HG03095 (cell line): Measurements from ENCODE around the gene ROR2.
"Not testable (repeated sequence)": the region's sequence is repeated elsewhere in the genome, so short reads cannot be mapped to it uniquely, and the experiment has no call there.

Experiments used
- ATAC-seq: cut with Tn5 transposase; IDR thresholded peaks from one replicate; pipeline ENCODE4 v1.9.1; 2021; ENCODE audit warnings: moderate library complexity; ENCODE audit not compliant: unreplicated experiment

Gene ROR2

DNA sequence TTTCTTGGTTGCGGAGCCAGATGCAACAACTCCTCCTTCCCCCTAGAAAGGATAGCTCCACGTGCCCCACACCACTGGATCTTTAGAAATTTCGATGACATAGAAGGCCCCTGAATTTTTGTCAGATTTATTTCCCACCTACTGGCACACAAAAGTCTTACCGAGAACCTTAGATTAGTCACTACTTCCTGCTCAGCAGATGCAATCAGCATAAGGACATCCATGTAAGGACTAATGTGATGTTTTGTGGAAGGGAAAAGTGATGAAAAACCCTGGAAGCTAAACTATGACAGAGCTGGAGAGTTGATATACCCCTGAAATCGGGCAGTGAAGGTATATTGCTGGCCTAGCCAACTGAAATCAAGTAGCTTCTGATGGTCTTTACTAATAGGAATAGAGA lies 400.9 kb downstream of the ROR2 start:
- ATAC-seq, result no peak

DNA sequence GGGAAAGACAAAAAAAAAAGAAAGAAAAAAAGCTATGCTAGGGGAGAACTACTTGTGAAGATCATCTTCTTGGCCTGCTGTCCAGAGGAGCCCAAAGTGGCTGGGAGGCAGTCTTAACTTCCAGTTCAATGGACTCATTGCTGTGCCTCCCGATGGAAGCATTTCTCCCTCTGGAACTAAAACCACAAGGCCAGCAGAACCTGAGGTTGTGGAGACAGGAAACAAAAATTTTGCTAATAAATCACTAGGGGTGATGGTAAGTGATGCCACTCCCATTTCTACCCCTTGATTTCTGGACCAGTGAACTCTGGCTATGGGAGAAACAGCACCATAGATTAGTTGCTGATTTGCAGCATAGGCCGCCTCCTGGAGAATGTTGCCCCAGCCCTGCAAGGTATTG lies 402.9 kb downstream of the ROR2 start:
- ATAC-seq, result no peak

DNA sequence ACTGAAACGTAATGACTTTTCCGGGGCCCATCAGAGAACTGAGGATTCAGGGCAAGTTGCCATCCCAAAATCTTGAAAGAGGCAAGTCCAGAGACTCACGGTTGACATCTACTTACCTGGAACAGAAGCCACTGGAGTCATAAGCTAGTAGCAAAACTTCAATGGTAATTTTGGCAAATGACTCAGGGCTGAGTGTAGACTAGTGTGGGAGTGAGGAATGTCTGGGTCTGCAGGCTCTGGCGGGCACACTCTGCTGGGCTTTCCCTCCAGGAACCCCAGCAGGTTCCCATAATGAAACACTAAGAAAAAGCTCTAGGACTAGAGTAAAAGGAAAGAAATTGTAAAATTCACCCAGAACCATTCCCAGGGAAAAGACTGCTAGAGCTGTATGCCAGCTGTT lies 403.5 kb downstream of the ROR2 start:
- ATAC-seq, result no peak

DNA sequence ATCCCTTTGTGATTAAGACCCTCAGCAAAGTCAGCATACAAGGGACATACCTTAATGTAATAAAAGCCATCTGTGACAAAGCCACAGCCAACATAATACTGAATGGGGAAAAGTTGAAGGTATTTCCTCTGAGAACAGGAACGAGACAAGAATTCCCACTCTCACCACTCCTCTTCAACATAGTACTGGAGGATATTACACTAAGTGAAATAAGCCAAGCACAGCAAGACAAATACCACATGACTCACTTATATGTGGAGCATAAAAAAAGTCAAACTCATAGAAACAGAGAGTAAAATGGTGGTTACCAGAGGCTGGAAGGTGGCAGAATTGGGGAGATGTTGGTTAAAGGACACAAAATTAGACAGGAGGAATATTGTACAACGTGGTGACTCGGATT lies 408.3 kb downstream of the ROR2 start:
- no peak for ATAC-seq

DNA sequence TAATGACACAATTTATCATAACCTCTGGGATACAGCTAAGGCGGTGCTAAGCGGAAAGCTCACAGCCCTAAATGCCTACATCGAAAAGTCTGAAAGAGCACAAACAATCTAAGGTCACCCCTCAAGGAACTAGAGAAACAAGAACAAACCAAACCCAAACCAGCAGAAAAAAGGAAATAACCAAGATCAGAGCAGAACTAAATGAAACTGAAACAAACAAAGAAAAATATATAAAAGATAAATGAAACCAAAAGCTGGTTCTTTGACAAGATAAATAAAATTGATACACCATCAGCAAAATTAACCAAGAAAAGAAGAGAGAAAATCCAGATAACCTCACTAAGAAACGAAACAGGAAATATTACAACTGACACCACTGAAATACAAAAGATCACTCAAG lies 409.5 kb downstream of the ROR2 start:
- ATAC-seq, result not testable (repeated sequence)

DNA sequence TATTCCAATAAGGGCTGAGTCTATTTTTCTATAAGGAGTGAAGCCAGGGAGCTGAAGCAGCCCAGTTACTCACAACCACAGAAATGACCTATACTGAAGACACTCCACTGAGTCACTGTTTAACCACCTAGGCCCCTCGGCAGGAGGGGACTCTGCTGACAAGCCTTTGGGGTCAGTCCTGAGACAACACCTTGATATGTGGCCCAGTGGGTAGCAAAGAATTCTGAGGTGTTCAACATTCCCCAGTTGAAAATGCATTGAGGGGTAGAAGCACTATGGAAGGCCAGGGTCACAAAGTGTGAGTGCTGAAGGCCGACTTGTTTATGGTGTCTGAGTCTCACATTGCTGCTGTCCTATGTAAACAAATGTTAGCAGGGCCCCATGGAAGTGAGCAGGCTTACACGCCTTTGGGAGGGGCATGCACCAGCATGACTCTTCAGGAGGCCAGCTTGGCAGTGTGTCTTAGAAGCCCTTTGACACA lies 413.8 kb downstream of the ROR2 start:
- ATAC-seq, result no peak

DNA sequence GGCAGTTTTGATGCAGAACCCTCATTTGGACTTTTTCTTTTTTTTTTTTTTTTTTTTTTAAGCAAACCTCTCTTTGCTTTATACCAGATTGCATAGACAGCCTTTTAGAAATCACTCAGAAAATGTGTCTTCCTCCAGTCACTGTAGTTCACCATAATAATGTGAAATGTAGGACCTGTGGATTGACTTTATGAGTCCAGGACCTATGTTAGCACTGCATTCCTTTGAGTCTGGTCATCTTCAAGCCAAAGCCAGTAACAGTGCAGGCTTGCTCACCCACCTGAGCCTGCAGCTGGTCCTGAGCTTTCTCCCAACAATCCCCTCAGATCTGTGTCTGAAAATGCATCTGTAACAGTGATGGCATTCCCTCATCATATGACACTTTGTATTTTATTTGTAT lies 415.7 kb downstream of the ROR2 start:
- ATAC-seq, result no peak

DNA sequence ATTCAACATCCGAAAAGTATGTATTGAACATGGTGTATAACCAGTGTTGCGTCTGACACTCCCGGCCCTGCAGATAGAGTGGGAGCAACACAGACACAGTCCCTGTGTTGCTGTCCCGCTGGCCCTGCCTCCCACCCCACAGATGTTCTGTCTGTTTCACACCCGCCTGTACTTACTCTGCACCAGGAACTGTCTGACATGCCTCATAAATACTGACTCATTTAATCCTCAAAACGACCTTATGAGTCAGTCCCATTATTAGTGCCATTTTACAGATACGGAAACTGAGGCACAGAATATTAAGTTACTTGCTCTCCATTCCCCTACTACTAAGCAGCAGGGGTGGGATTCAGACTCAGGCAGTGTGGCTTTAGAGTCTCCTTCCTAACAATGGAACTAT lies 416.6 kb downstream of the ROR2 start:
- ATAC-seq, result no peak

DNA sequence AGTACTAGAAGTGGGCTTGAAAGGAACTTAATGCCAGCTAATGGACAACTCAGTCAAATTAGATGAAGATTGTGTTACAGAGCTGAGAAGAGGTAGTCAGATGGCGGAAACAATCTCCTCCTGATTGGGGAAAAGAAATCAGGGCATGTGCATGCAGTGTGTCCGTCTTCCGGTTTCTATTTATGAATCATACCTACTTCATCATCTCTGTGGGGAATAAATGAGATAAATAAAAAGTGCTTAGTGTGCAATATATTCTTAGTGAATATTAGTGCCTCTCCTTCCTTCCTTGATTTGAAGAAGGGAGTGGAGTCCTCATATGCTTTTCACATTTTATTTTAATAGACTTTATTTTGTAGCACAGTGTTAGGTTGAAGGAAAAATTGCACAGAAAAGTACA lies 417.7 kb downstream of the ROR2 start:
- ATAC-seq, result no peak

DNA sequence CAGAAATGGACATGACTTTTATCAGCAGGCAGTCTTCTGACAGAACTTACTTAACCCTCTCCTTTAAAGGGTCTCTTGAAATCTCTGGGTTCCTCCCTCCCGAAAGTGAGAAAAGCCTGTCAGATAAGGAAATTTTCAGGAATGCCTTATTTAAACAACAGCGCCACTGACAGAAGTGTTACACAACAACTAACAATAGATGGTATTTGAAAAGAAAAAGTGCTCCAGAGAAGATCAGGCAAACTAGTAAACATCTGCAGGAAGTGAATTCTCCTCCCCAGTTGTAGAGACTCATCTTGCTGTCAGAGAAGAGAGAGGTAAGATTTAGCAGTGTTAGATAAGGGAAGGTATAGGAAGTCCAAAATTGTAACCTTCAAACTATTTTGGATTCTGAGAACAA lies 419.2 kb downstream of the ROR2 start:
- no peak for ATAC-seq

DNA sequence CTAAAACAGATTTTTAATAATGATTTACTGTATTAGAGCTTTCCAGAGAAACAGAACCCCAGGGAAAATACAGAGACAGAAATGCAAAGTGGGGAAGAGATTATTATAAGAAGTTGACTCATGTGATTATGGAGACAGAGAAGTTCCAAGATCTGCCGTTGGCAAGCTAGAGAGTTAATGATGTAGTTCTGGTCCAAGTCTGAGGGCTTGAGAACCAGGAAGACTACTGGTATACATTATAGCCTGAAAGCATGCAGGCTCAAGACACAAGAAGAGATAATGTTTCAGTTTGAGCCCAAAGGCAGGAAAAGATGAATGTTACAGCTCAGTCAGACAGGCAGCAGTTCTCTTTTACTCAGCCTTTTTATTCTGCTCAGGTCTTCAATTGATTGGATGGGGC lies 427.5 kb downstream of the ROR2 start:
- no peak for ATAC-seq

DNA sequence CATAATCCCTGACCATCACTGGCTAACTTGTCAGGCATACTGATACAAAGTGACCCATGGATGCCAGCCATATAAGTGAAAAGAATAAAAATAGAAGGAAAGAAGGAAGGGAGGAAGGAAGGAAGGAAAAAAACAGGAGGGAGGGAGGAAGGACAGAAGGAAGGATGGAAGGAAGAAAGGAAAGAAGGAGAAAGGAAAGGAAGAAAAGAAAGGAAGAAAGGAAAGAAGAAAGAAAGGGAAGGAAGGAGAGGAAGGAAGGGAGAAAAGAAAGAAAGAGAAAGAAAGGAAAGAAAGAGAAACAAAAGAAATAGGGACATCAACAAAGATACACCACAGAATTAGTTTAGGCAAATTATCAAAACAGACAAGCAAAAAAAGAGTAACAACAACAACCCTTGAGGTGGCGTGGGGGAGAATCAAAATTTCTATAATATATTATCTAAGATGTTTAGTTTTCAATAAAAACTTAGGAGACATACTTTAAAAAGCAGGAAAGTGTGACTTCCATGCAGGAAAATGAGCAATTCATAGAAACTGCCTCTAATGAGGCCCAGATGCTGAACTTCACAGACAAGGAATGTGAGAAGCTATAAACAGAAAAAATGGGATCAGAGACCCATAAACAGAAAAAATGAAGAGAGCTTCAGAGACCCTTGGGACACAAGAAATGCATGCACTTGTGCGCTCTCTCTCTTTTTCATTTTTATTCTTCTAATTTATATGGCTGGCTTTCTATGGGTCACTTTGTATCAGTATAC lies 430.3 kb downstream of the ROR2 start:
- no peak for ATAC-seq

DNA sequence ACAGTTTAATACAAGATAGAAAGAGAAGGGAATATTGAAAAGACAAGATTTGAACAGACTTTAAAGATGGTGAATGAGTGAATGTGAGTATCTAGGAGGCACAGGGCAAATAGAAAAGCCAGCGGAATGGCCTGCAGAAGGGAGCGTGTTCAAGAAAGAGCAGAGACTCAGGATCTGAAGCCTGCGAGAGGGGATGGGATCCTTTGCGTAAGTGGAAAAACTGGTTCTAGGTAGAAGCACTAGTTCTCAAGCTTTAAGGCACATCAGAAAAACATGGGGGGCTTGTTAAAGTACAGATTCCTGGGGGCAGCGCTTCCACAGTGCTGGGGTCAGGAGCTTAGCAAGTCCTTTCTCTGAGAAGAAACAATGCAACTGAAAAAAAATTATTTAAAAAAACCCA lies 431.6 kb downstream of the ROR2 start:
- ATAC-seq, result no peak

DNA sequence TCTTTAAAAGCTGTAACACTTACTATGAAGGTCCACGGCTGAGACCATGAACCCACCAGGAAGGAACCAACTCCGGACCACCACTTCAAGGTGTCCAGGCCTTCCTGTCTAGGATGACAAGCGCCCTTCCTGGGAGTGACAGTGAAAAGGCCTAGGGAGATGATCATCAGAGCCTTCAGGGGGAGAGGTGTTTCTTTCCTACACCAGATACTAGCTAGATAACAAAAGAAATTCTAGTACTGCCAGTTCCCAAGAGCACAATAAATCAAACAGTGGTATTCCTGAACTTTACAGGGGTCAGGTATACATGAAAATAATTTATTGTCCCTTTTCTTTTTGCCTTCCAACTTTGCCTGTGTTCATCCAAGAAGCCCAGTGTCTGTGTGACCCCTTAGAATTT lies 432.2 kb downstream of the ROR2 start:
- ATAC-seq, result no peak

DNA sequence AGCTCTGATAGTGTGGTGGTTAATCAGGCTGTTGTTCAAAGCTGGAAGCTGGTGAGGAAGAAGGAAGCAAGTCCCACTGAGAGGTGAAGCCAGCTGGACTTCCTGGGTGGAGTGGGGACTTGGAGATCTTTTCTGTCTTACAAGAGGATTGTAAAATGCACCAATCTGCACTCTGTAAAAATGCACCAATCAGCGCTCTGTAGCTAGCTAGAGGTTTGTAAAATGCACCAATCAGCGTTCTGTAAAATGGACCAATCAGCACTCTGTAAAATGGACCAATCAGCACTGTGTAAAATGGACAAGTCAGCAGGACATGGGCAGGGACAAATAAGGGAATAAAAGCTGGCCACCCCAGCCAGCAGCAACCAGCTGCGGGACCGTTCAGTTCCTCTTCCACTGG lies 432.7 kb downstream of the ROR2 start:
- not testable (repeated sequence) for ATAC-seq

DNA sequence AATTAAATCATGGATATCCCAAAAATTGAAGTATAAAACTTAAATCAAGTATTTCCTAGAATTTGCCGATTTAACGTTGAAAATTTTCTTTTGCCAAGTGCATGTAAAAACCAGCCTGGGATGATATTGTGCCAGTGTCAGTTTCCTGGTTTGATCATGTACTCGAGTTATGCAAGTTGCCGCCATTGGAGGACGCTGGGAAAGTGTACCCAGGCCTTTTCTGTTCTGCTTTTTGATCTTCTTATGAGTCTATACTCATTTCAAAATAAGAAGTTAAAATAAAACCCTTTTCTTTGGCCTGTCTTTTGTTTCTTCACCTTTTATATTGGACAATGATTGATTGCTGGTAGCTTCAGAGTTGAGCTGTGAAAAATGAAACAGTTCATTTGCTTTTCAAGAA lies 433.3 kb downstream of the ROR2 start:
- no peak for ATAC-seq

DNA sequence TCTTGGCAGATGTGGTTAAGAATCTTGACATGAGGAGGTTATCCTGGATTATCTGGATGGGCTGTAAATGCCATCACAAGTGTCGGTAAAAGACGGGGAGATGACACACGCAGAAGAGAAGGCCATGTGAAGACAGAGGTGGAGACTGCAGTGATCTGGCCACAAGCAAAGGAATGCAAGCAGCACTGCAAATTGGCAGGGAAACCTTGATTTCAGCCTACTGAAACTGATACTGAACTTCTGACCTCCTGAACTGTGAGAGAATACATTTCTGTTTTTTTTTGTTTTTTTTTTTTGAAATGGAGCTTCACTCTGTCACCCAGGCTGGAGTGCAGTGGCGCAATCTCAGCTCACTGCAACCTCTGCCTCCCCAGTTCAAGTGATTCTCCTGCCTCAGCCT lies 433.9 kb downstream of the ROR2 start:
- ATAC-seq, result no peak

DNA sequence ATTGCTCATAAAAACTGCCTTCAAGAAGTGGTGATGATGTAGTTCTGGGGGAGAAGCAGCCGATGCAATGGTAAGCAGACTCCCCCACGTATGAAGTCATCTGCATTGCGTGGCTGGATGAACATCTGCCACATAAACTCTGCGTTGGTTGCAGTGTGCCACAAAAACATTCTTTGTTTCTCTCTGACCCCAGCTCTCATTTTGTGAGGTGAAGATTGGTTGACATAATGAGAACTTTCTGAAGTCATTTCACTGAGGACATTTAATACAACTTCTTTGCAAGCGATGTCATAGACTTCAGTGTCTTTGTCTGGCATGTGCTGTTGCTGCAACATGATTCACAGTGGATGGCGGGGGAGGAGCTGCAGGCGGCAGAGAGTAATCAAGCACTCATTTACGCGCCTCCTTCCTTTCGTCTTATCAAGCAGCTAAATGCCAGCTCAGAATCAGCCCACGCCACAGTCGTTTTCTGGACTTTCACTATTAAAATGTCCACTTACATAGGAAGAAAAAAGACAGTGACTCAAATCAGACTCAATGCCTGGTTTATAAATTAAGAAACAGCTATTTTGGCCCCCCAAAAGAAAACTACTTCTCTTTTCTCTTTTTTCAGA lies 434.8 kb downstream of the ROR2 start:
- ATAC-seq, result no peak
